HG02678 (cell line): ENCODE results near the gene SSUH2.
A peak's percentile ranks its signal among the peaks of the same experiment; 100 is the strongest.
"Not testable (repeated sequence)": the region's sequence is repeated elsewhere in the genome, so short reads cannot be mapped to it uniquely, and the experiment has no call there.

Experiments used
- ATAC-seq: cut with Tn5 transposase; IDR thresholded peaks from one replicate; pipeline ENCODE4 v1.9.1; 2021; ENCODE audit warnings: mild to moderate bottlenecking, moderate library complexity; ENCODE audit not compliant: unreplicated experiment

The SSUH2 gene

GRCh38 chr3:8659242-8659641, 14.6 kb upstream of the SSUH2 start:
- no peak for ATAC-seq

DNA sequence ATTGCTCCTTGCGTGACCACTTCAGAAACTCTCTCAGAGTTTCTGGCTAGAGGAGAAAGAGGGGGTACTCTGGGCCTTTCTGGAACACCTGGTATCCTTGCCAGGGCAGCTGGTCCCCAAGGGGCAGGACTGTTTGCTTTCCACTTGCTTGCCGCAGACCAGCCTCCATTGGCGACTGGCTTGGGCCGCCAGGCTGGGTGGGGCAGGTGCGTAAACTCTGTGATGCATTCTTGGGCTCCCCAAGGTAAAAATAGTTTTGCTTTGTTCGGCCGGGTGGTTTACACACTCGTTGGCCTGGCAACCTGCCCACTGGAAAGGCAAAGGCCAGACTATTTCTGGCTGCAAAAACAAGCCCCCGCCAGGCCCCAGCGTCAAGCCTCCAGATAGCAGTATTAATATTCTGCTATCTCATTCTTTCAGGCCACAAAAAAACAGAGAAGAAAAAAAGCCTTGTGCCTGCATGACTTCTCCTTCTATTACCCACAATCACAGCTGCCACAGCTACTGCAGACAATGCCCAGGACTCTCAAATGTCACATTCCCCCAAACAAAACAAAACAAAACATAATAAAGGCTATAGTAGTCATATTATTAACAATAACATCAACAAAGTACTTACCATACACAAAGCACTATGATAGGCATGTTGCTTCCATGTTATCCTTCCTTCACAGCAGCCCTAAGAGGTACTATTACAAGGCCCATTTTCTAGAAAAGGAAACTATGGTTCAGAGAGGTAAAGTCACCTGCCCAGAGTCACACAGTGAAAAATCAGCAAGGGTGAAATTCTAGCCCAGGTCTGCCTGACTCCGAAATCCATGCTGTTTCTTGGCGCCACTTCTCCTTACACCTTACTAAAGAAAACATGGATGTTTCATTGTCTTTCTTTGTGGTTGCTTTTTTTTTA, 14.0 kb upstream of the SSUH2 start:
- peak; percentile 91 for ATAC-seq

DNA sequence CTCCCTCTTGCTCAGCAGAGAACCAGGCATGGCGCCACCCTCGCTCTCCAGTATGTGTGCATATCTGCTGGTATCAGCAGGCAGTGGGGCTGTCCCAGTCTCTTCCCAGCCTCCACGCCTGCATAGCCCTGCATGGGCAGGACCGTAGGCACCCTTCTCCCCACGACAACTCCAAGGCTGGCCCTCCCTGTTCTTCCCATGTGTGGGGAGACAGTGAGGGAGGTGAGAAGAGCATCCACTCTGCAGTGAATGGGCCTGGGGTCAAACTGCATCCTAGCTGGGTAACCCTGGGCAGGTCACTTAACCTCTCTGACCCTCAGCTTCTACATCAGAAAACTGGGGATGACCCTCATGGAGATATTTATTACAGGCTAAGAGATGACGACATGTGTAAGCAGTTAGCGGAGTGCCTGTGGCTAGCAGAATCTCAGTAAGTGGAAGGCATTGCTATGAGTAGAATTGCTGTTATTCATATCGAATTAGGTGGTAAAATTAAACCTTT, 13.3 kb upstream of the SSUH2 start:
- ATAC-seq, result peak; percentile 34

DNA sequence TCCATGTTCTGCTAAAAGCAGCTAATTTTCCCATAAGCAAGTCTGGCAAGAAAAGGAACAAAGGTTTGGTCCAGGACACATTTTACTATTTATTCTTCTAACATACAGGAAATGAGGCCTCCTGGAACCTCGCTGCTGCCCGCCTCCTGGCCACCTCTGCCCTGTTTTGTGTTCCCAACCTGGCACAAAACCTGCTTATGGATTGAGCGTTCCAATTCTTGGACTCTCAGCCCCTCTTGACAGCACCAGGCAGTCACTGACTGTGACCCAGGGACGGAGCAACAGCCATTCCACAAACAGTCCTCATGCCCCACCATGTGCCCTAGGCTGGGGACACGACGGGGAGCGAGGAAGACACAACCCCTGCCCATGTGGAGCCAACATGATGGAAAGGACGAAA, 11.6 kb upstream of the SSUH2 start:
- no peak for ATAC-seq

GRCh38 chr3:8655387-8655835, 10.8 kb upstream of the SSUH2 start:
- ATAC-seq, result no peak

- ATAC-seq, result not testable (repeated sequence)
Observed at GRCh38 chr3:8654572-8655329, 10.2 kb upstream of the SSUH2 start.

DNA sequence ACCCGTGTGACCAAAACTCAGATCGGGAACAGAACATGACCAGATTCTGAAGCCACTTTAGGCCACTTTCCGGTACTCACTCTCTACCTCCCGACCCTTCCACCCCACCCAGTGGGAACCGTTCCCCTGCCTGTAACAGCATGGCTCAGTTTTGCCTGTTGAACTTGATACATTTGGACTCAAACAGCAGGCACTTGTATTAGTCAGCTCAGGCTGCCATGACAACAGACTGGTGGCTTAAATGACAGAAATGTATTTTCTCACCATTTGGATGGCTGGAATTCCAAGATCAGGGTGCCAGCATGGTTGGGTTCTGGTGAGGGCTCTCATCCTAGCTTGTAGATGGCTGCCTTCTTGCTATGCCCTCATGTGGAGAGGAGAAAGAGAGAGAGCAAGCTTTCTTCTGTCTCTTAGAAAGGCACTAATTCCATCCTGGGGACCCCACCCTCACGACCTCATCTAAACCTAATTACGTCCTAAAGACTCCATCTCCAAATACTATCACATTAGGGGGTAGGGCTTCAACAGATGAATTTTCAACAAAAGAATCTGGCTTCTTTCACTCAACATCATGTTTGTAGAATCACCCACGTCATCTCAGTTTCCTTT, 9.3 kb upstream of the SSUH2 start:
- ATAC-seq, result no peak

GRCh38 chr3:8652324-8652987, 7.9 kb upstream of the SSUH2 start:
- ATAC-seq, result no peak

DNA sequence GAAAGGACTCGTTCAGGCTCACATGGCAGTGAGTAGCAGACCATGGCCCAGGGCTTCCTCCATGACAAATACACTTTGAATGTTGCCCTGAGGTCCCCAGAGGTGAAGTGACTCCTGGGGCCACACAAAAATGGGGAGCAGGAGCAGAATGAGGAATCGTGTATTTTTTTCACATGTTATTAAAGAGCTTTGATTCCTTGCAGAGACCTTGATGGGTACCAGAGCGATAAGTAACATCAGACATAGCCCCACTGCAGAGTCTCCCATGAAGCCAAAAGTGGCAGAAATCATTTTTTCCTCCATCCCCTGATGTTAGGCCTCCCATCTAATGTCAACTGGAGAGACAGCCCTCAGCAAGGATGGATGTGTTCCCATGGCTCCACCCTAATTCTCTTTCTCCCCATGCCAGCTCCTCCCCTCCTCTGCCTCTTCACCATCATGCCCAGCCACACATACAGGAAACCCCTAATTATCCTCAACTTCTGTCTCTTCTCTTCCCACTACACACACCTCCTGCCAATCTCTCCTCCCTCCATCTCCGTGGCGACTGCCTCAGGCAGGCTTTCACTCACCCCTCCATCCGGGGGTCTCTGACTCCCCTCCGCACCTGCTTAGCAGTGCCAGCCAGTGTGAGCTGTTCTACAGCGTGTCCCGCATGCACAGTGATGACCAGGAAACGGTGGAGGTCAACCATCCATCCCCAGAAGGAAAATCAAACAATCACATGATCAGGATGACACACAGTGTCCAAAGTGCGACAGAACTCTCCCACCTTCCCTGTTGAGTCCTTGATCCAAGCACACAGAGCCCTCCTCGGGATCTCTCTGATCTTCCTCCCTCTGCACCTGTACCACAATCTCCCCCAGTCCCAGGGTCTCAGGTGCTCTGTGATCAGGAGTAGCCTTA, 7.1 kb upstream of the SSUH2 start:
- no peak for ATAC-seq

DNA sequence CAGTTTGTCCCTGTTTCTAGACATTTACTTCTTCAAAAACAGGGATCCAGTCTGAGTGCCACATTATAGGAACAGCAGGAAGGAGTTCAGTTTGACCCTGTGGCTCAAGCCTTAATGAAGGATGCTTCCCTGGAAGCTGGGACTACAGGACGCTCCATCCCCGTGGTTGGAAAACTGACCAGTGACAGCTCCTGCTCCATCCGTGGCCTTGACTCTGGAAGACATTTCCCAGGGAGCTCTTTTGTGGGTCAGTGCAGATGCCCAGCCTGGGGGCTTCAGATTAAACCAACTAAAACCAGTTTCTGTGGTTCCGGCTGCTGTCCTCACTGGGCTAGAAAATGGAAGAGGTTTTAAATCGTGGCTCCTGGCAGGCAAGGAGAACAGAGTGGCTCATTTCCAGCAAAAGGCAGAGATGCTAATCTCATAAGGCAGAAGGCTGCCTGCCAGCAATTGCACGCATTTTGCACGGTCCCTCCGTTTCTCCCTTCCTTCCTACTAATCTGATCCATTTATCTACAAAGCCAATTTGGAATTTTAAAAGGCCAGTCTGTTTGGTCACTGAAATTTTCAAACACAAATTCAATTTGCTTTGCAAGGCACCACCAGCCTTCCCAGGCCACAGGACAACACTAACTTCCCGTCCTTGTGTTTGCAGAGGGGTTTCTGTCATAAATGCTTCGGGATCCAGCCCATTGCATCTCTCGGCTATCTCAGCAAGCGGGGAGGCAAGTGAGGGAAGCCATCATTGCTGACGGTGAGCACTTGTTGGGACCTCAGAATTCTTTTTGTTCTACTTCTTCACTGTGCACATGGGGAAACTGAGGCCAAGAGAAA, 6.2 kb upstream of the SSUH2 start:
- no peak for ATAC-seq

GRCh38 chr3:8649757-8650156, 5.2 kb upstream of the SSUH2 start:
- no peak for ATAC-seq

DNA sequence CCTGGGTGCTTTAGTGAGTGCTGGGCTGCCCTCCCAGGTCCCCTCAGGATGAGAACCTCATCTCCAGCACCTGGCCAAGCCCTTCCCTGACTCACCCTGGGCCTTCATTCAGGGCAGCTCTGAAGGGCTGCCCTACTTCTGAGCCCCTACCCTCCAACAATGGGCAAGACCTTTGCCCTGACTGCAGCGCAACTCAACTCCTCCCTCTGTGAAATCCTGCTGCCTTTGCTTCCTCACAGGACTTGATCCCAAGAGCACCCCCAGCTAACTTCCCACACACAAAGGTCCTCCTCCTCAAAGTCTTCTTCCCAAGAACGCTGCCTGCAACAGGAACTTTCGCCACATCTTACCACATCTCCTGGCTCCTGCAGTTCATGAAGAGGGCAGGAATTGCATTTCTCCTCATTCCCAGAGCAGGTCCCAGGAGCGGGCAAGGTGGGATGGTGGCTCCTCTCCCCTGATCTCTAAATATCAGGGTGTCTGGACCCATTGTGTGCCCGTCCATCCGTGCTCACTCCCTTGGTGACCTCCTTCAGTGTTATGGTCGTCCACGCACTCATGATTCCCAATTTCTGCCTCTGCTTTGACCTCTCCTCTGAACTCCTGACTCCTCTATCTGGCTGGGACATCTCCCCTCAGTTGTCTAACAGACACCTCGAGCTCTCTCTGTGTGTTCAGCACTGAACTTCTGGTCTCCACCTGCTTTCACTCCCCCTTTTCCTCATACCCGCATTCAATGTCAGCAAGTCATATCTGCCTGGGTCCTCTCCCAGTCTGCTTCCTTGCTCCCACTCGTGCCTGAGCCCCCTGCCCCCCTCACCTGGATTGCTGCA, 4.5 kb upstream of the SSUH2 start:
- no peak for ATAC-seq

DNA sequence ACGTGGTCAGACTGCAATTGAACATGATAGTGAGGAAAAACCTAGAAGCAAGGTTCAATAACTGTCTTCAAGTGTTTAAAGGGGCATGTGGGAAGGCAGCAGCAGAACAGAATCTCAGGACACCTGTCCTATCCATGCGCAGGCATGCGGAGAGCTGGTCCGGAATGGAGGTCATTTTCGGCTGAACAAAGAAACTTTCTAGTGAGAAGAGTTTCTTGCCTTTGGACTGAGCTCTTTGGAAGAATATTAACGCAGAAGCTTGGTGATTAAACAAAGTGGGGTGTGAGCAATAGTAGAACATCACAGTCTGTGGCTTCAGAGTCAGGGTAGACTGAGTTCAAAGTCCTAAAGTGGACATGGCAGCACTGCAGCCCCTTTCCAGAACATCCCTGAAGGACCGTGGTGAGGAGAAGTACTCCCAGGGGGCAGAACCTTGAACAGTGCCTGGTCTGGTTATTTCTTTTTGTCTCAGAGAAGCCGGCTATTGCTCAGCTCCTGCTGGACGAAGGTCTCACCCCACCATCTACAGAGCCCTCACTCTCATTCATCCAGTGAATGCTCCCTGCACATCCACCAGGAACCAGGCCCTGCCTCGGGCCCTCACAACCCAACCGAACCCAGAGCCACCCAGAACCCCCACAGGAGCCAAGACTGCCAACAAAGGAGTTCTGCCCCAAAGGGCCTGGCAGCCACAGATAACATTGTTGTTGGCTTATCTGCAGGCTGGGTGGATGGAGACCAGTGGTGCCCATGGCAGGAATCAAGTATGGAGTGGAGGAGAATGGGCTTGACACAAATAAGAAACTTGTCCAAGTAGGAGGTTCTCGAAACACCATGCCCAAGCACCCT, 2.8 kb upstream of the SSUH2 start:
- no peak for ATAC-seq

DNA sequence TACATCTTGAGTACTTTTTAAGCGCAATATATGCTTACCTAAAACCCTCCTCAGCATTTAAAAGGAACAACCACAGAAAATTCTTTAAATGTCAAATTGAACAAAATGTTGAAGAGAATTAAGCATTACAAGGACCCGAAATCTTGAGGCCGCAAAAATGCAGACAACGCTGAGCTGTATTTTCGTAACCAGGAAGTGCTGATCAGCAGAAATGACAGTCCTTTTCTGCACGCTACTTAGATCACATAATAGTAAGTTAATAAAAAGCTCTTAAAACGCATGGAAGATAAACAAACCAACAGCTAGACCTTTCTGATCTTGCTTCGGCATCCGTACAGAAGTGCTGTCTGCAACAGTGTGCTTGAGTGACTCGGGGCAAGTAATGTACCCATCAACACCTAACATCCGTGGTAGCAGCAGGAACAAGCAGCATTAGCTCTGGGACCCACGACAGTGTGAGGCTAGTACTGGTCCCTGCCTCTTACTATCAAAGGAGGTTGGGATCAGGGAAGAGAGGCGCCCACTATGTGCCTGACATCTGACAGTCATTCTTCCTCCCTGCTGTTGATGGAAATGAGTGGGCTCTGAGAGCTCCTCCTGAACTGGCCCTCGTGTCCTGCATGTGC, 1.8 kb upstream of the SSUH2 start:
- no peak for ATAC-seq

GRCh38 chr3:8645712-8646111, 1.1 kb upstream of the SSUH2 start:
- ATAC-seq, result no peak

GRCh38 chr3:8643693-8644365, 769 bp downstream of the SSUH2 start:
- no peak for ATAC-seq
